ENCODE results near the gene RAB18.
"Not testable (repeated sequence)": the region's sequence is repeated elsewhere in the genome, so short reads cannot be mapped to it uniquely, and the experiment has no call there.

GRCh38 chr10:27505537-27505936 is 1.4 kb downstream of the RAB18 start:
- TF ChIP-seq, protein P1, sequence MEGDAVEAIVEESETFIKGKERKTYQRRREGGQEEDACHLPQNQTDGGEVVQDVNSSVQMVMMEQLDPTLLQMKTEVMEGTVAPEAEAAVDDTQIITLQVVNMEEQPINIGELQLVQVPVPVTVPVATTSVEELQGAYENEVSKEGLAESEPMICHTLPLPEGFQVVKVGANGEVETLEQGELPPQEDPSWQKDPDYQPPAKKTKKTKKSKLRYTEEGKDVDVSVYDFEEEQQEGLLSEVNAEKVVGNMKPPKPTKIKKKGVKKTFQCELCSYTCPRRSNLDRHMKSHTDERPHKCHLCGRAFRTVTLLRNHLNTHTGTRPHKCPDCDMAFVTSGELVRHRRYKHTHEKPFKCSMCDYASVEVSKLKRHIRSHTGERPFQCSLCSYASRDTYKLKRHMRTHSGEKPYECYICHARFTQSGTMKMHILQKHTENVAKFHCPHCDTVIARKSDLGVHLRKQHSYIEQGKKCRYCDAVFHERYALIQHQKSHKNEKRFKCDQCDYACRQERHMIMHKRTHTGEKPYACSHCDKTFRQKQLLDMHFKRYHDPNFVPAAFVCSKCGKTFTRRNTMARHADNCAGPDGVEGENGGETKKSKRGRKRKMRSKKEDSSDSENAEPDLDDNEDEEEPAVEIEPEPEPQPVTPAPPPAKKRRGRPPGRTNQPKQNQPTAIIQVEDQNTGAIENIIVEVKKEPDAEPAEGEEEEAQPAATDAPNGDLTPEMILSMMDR (IDR thresholded peaks at IDR 0.05) = not testable (repeated sequence)
- TF ChIP-seq POLR2A (IDR thresholded peaks at IDR 0.05) = not testable (repeated sequence)
